Measurements from ENCODE around the gene NPPA.

NPPA gene

GRCh38 chr1:11805422-11806306, 41.9 kb downstream of the NPPA start, which contains the start of the genes CLCN6 and MTHFR:
CLCN6 (plus strand) TSS chr1:11806191; CDS start chr1:11806263, 72 bp downstream.
MTHFR (minus strand) TSS chr1:11805964; CDS start chr1:11803116, 2,848 bp downstream.
- DNase-seq, result peak; percentile 99

GRCh38 chr1:11804666-11805421, 42.7 kb downstream of the NPPA start:
- peak; percentile 68 for DNase-seq

- DNase-seq, result peak; percentile 30
Observed at GRCh38 chr1:11803924-11804665, 43.5 kb downstream of the NPPA start.

GRCh38 chr1:11802973-11803885, 44.4 kb downstream of the NPPA start:
- DNase-seq, result peak; percentile 90

- DNase-seq, result peak; percentile 62
Observed at GRCh38 chr1:11802616-11802972, 45.0 kb downstream of the NPPA start.

GRCh38 chr1:11800756-11801433, 46.7 kb downstream of the NPPA start:
- DNase-seq, result peak; percentile 58

- DNase-seq, result no peak
Observed at GRCh38 chr1:11800391-11800755, 47.2 kb downstream of the NPPA start.

GRCh38 chr1:11799896-11800295, 47.7 kb downstream of the NPPA start:
- DNase-seq, result peak; percentile 43

- peak; percentile 22 for DNase-seq
Observed at GRCh38 chr1:11799099-11799498, 48.5 kb downstream of the NPPA start.

- DNase-seq, result peak; percentile 37
Observed at GRCh38 chr1:11797525-11798216, 49.9 kb downstream of the NPPA start.

GRCh38 chr1:11796036-11796828, 51.4 kb downstream of the NPPA start:
- peak; percentile 49 for DNase-seq
